Mesendoderm (in vitro differentiated cells): Measurements from ENCODE around the gene MIX23.

ENCODE experiments used
- DNase-seq: peaks from one replicate; pipeline ENCODE4 v3.0.0; 2013
- H2AK5ac ChIP-seq: 2 replicates; pipeline ENCODE4 v1.6.1; 2013; ENCODE audit warnings: low read length, inconsistent platforms
- H2BK120ac ChIP-seq: 2 replicates; pipeline ENCODE4 v1.6.1; 2013; ENCODE audit warnings: low read depth, mild to moderate bottlenecking, low read length, moderate library complexity, mixed read lengths
- H2BK15ac ChIP-seq: replicated peaks from 2 replicates; pipeline ENCODE4 v1.6.1; 2013; ENCODE audit warnings: low read depth, mild to moderate bottlenecking, moderate library complexity
- H2BK5ac ChIP-seq: 2 replicates; pipeline ENCODE4 v1.6.1; 2013; ENCODE audit warnings: low read length, inconsistent platforms
- H3K18ac ChIP-seq: 2 replicates; pipeline ENCODE4 v1.6.1; 2013; ENCODE audit warnings: mild to moderate bottlenecking, low read length, mixed read lengths
- H3K23ac ChIP-seq: one replicate; pipeline ENCODE4 v1.6.1; 2013; ENCODE audit warnings: low read length
- H3K27ac ChIP-seq: 2 replicates; pipeline ENCODE4 v1.5.1; 2013; ENCODE audit warnings: low read depth, mild to moderate bottlenecking, inconsistent platforms, low read length, moderate library complexity
- H3K27me3 ChIP-seq: 2 replicates; pipeline ENCODE4 v1.6.1; 2013; ENCODE audit warnings: low read length, control low read depth, mild to moderate bottlenecking, inconsistent platforms; ENCODE audit not compliant: insufficient read depth, poor library complexity
- H3K36me3 ChIP-seq: 2 replicates; pipeline ENCODE4 v1.6.1; 2013; ENCODE audit warnings: low read length, inconsistent platforms; ENCODE audit not compliant: control insufficient read depth, insufficient read depth
- H3K4ac ChIP-seq: one replicate; pipeline ENCODE4 v1.6.1; 2013; ENCODE audit warnings: low read depth, mild to moderate bottlenecking, low read length, moderate library complexity
- H3K4me1 ChIP-seq: 2 replicates; pipeline ENCODE4 v1.6.1; 2013; ENCODE audit warnings: low read depth, low read length, inconsistent platforms; ENCODE audit not compliant: control insufficient read depth
- H3K4me2 ChIP-seq: 2 replicates; pipeline ENCODE4 v1.6.1; 2013; ENCODE audit warnings: low read length
- H3K4me3 ChIP-seq: 2 replicates; pipeline ENCODE4 v1.5.1; 2013; ENCODE audit warnings: mild to moderate bottlenecking, low read length
- H3K56ac ChIP-seq: one replicate; pipeline ENCODE4 v1.6.1; 2013; ENCODE audit warnings: low read length
- H3K79me1 ChIP-seq: 2 replicates; pipeline ENCODE4 v1.6.1; 2013; ENCODE audit warnings: low read length, inconsistent platforms
- H3K79me2 ChIP-seq: 2 replicates; pipeline ENCODE4 v1.6.1; 2013; ENCODE audit warnings: mild to moderate bottlenecking, low read length; ENCODE audit not compliant: control insufficient read depth, insufficient read depth
- H3K9ac ChIP-seq: 2 replicates; pipeline ENCODE4 v1.6.1; 2013; ENCODE audit warnings: low read length, inconsistent platforms
- H4K5ac ChIP-seq: one replicate; pipeline ENCODE4 v1.6.1; 2013; ENCODE audit warnings: low read length
- H4K8ac ChIP-seq: one replicate; pipeline ENCODE4 v1.6.1; 2013; ENCODE audit warnings: low read depth, mild to moderate bottlenecking, control low read depth, low read length, moderate library complexity
- WGBS: extraction: QIAGEN DNeasy Blood & Tissue Kit; methylation state at CpG from one replicate; pipeline ENCODE4 v1.1.7; 2013; ENCODE audit warnings: low lambda C conversion rate, missing lambda C conversion rate; ENCODE audit not compliant: insufficient coverage; ENCODE audit errors: extremely low coverage; 5-methylcytosine and 5-hydroxymethylcytosine counted together

The MIX23 gene

GRCh38 chr3:122355612-122356011 is 27.4 kb downstream of the MIX23 start:
- no peak overlapping the region for H2BK120ac ChIP-seq
- no peak overlapping the region for H3K27ac ChIP-seq
- no peak overlapping the region for H2AK5ac ChIP-seq
- no peak overlapping the region for H3K4ac ChIP-seq
- H3K79me1 ChIP-seq, result no peaks in the 10 kb centered on the region
- H2BK15ac ChIP-seq, result no peak overlapping the region
- no peak overlapping the region for H3K23ac ChIP-seq
- H3K4me3 ChIP-seq, result no peak overlapping the region
- no peak overlapping the region for H4K8ac ChIP-seq
- no peak overlapping the region for H3K9ac ChIP-seq
- WGBS, result 90% methylated on average over 4 of the region's 4 CpGs
- H3K4me2 ChIP-seq, result no peak overlapping the region
- no peak overlapping the region for H3K56ac ChIP-seq
- H3K79me2 ChIP-seq, result no peaks in the 10 kb centered on the region
- no peaks in the 10 kb centered on the region for H3K4me1 ChIP-seq
- H2BK5ac ChIP-seq, result no peak overlapping the region
- no peaks in the 10 kb centered on the region for H3K36me3 ChIP-seq
- no peaks in the 10 kb centered on the region for H3K27me3 ChIP-seq
- no peak for DNase-seq
- H3K18ac ChIP-seq, result no peak overlapping the region
- H4K5ac ChIP-seq, result no peak overlapping the region

GRCh38 chr3:122353893-122354401 is 29.1 kb downstream of the MIX23 start:
- Histone ChIP-seq H3K27me3 (no peaks in the 10 kb centered on the region), H3K36me3 (no peaks in the 10 kb centered on the region), H3K4ac (no peak overlapping the region), H3K56ac (no peak overlapping the region), H3K79me1 (no peaks in the 10 kb centered on the region), H3K18ac (no peak overlapping the region), H3K9ac (no peak overlapping the region), H3K4me1 (no peaks in the 10 kb centered on the region), H3K23ac (no peak overlapping the region), H2AK5ac (no peak overlapping the region), H4K5ac (no peak overlapping the region), H3K4me3 (no peak overlapping the region), H3K79me2 (no peaks in the 10 kb centered on the region), H3K4me2 (no peak overlapping the region), H2BK15ac (no peak overlapping the region), H2BK120ac (no peak overlapping the region), H3K27ac (no peak overlapping the region), H2BK5ac (no peak overlapping the region), H4K8ac (no peak overlapping the region)
- no CpG with 5 or more reads among the region's 1 CpG for WGBS
- DNase-seq, result no peak

GRCh38 chr3:122353215-122353614 is 29.8 kb downstream of the MIX23 start:
- Histone ChIP-seq H3K27me3 (no peaks in the 10 kb centered on the region), H3K4me3 (no peak overlapping the region), H3K79me2 (no peaks in the 10 kb centered on the region), H3K36me3 (no peaks in the 10 kb centered on the region), H3K9ac (no peak overlapping the region), H2BK120ac (no peak overlapping the region), H3K27ac (no peak overlapping the region), H3K4me2 (no peak overlapping the region), H2BK5ac (no peak overlapping the region), H2AK5ac (no peak overlapping the region), H3K4ac (no peak overlapping the region), H3K4me1 (no peaks in the 10 kb centered on the region), H3K18ac (no peak overlapping the region), H4K5ac (no peak overlapping the region), H3K23ac (no peak overlapping the region), H4K8ac (no peak overlapping the region), H3K56ac (no peak overlapping the region), H2BK15ac (no peak overlapping the region), H3K79me1 (no peaks in the 10 kb centered on the region)
- no peak for DNase-seq
- no CpG with 5 or more reads among the region's 2 CpGs for WGBS

- Histone ChIP-seq H4K5ac (no peak overlapping the region), H3K79me2 (no peaks in the 10 kb centered on the region), H3K79me1 (no peaks in the 10 kb centered on the region), H3K23ac (no peak overlapping the region), H3K56ac (no peak overlapping the region), H3K9ac (no peak overlapping the region), H4K8ac (no peak overlapping the region), H2AK5ac (no peak overlapping the region), H3K27me3 (no peaks in the 10 kb centered on the region), H3K18ac (no peak overlapping the region), H2BK15ac (no peak overlapping the region), H3K4ac (no peak overlapping the region), H3K4me2 (no peak overlapping the region), H3K36me3 (no peaks in the 10 kb centered on the region), H2BK120ac (no peak overlapping the region), H3K4me3 (no peak overlapping the region), H3K4me1 (no peaks in the 10 kb centered on the region), H3K27ac (no peak overlapping the region), H2BK5ac (no peak overlapping the region)
- no CpG with 5 or more reads among the region's 4 CpGs for WGBS
- DNase-seq, result no peak
Measured at GRCh38 chr3:122351612-122352011, 31.4 kb downstream of the MIX23 start.

GRCh38 chr3:122350814-122351418 is 32.1 kb downstream of the MIX23 start:
- H2AK5ac ChIP-seq, result no peak overlapping the region

GRCh38 chr3:122349171-122349570 is 33.9 kb downstream of the MIX23 start:
- WGBS, result no CpG with 5 or more reads among the region's 1 CpG
- Histone ChIP-seq H3K27me3 (no peaks in the 10 kb centered on the region), H2AK5ac (no peak overlapping the region), H2BK5ac (no peak overlapping the region), H3K18ac (no peak overlapping the region), H4K5ac (no peak overlapping the region), H2BK15ac (no peak overlapping the region), H3K79me1 (no peaks in the 10 kb centered on the region), H4K8ac (no peak overlapping the region), H3K4me2 (no peak overlapping the region), H3K79me2 (no peaks in the 10 kb centered on the region), H3K23ac (no peak overlapping the region), H3K4me3 (no peak overlapping the region), H3K36me3 (no peaks in the 10 kb centered on the region), H3K27ac (no peak overlapping the region), H3K4me1 (no peaks in the 10 kb centered on the region), H3K9ac (no peak overlapping the region), H3K56ac (no peak overlapping the region), H3K4ac (no peak overlapping the region), H2BK120ac (no peak overlapping the region)
- DNase-seq, result no peak

More at GRCh38 chr3:122350814-122351418, 32.1 kb downstream of the MIX23 start:
- H2BK15ac ChIP-seq, result no peak overlapping the region
- no peak overlapping the region for H3K18ac ChIP-seq
- no peak overlapping the region for H3K23ac ChIP-seq
- no peak overlapping the region for H3K4me3 ChIP-seq
- DNase-seq, result no peak
- H4K5ac ChIP-seq, result no peak overlapping the region
- no peak overlapping the region for H2BK5ac ChIP-seq
- H3K4me1 ChIP-seq, result no peaks in the 10 kb centered on the region
- no peak overlapping the region for H3K56ac ChIP-seq
- H3K4ac ChIP-seq, result no peak overlapping the region
- H3K36me3 ChIP-seq, result no peaks in the 10 kb centered on the region
- H3K79me2 ChIP-seq, result no peaks in the 10 kb centered on the region
- no peak overlapping the region for H3K4me2 ChIP-seq
- H3K27ac ChIP-seq, result no peak overlapping the region
- H3K27me3 ChIP-seq, result no peaks in the 10 kb centered on the region
- no CpG with 5 or more reads among the region's 5 CpGs for WGBS
- no peak overlapping the region for H3K9ac ChIP-seq
- no peak overlapping the region for H4K8ac ChIP-seq
- no peak overlapping the region for H2BK120ac ChIP-seq
- H3K79me1 ChIP-seq, result no peaks in the 10 kb centered on the region
